ENCODE measurements around the gene LPIN2.

DNA sequence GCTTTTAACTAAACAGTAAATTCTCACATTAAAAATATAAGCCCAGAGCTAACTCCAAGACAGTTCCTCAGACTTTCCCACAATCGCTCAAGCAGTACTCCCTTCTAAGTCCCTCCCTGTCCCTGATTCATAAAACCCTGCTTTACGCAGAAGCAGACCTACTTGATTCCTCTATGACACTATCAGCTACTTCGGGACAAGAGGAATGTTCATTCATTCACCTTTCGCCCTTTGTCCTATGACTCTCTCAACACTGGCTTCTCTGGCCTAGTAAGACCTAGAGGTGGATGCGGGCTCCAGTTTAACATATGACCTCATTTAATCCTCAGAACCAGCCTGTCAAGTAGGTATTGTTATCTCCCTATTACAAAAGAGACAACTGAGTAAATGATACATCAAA lies 10.2 kb downstream of the LPIN2 start:
- TF ChIP-seq, protein P1, sequence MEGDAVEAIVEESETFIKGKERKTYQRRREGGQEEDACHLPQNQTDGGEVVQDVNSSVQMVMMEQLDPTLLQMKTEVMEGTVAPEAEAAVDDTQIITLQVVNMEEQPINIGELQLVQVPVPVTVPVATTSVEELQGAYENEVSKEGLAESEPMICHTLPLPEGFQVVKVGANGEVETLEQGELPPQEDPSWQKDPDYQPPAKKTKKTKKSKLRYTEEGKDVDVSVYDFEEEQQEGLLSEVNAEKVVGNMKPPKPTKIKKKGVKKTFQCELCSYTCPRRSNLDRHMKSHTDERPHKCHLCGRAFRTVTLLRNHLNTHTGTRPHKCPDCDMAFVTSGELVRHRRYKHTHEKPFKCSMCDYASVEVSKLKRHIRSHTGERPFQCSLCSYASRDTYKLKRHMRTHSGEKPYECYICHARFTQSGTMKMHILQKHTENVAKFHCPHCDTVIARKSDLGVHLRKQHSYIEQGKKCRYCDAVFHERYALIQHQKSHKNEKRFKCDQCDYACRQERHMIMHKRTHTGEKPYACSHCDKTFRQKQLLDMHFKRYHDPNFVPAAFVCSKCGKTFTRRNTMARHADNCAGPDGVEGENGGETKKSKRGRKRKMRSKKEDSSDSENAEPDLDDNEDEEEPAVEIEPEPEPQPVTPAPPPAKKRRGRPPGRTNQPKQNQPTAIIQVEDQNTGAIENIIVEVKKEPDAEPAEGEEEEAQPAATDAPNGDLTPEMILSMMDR (IDR thresholded peaks at IDR 0.05; ENCODE audit: insufficient read depth, low read depth, low read length) = no peak
- TF ChIP-seq EZH2 (IDR thresholded peaks at IDR 0.05; ENCODE audit: insufficient read depth, low read length) = no peak
